Nephron progenitor cell (in vitro differentiated cells): ENCODE data around the gene PCMT1.

ENCODE experiments used
- DNase-seq: peaks from one replicate; pipeline ENCODE4 v3.0.0; 2021
- H3K27ac Mint-ChIP-seq: 2 replicates; pipeline ENCODE4 v1.8.0; 2021; ENCODE audit warnings: mild to moderate bottlenecking, moderate library complexity, mixed read lengths
- H3K27me3 Mint-ChIP-seq: 2 replicates; pipeline ENCODE4 v1.8.0; 2021; ENCODE audit warnings: mild to moderate bottlenecking, low read depth, mixed read lengths; ENCODE audit not compliant: poor library complexity
- H3K36me3 Mint-ChIP-seq: 2 replicates; pipeline ENCODE4 v1.8.0; 2021; ENCODE audit warnings: low read depth, mixed read lengths
- H3K4me1 Mint-ChIP-seq: 2 replicates; pipeline ENCODE4 v1.8.0; 2021; ENCODE audit warnings: mixed read lengths
- H3K4me3 Mint-ChIP-seq: 2 replicates; pipeline ENCODE4 v1.8.0; 2021; ENCODE audit warnings: mild to moderate bottlenecking, moderate library complexity, mixed read lengths
- H3K9me3 Mint-ChIP-seq: 2 replicates; pipeline ENCODE4 v1.8.0; 2021; ENCODE audit warnings: mild to moderate bottlenecking, moderate library complexity, mixed read lengths
- CTCF ChIP-seq: fragments of 200-600 bp; sonication (generic); IDR thresholded peaks from 2 replicates; pipeline ENCODE4 v1.5.0; 2021; ENCODE audit warnings: antibody characterized with exemption

The PCMT1 gene

GRCh38 chr6:149855741-149856140 is 106.2 kb downstream of the PCMT1 start:
- Mint-ChIP-seq H3K27me3 (peaks cover 17% of the 10 kb centered on the region), H3K4me3 (no peak overlapping the region), H3K36me3 (no peaks in the 10 kb centered on the region), H3K9me3 (no peaks in the 10 kb centered on the region), H3K4me1 (peaks cover 25% of the 10 kb centered on the region), H3K27ac (no peak overlapping the region)
- DNase-seq: no peak
- TF ChIP-seq CTCF: no peak

GRCh38 chr6:149856256-149856994 is 106.9 kb downstream of the PCMT1 start:
- TF ChIP-seq CTCF: no peak
- Mint-ChIP-seq H3K4me1 (peaks cover 32% of the 10 kb centered on the region), H3K27me3 (peaks cover 24% of the 10 kb centered on the region), H3K27ac (no peak overlapping the region), H3K9me3 (no peaks in the 10 kb centered on the region), H3K36me3 (no peaks in the 10 kb centered on the region), H3K4me3 (no peak overlapping the region)
- no peak for DNase-seq

- Mint-ChIP-seq H3K4me1 (peaks cover 41% of the 10 kb centered on the region), H3K9me3 (no peaks in the 10 kb centered on the region), H3K27ac (no peak overlapping the region), H3K27me3 (peaks cover 35% of the 10 kb centered on the region), H3K4me3 (no peak overlapping the region), H3K36me3 (no peaks in the 10 kb centered on the region)
- no peak for DNase-seq
- no peak for TF ChIP-seq CTCF
Observed at GRCh38 chr6:149857541-149857940, 108.0 kb downstream of the PCMT1 start.

- no peak for DNase-seq
- TF ChIP-seq CTCF: no peak
- Mint-ChIP-seq H3K4me3 (no peak overlapping the region), H3K4me1 (peaks cover 47% of the 10 kb centered on the region), H3K27me3 (peaks cover 39% of the 10 kb centered on the region), H3K9me3 (no peaks in the 10 kb centered on the region), H3K36me3 (no peaks in the 10 kb centered on the region), H3K27ac (no peak overlapping the region)
Observed at GRCh38 chr6:149859368-149859767, 109.8 kb downstream of the PCMT1 start.

GRCh38 chr6:149859938-149860337 is 110.4 kb downstream of the PCMT1 start:
- H3K9me3 Mint-ChIP-seq: no peaks in the 10 kb centered on the region
- DNase-seq: no peak
- peaks cover 43% of the 10 kb centered on the region for H3K4me1 Mint-ChIP-seq
- TF ChIP-seq CTCF: no peak
- no peaks in the 10 kb centered on the region for H3K36me3 Mint-ChIP-seq
- no peak overlapping the region for H3K4me3 Mint-ChIP-seq
- H3K27ac Mint-ChIP-seq: no peak overlapping the region
- H3K27me3 Mint-ChIP-seq: peaks cover 34% of the 10 kb centered on the region

GRCh38 chr6:149860513-149860833 is 110.9 kb downstream of the PCMT1 start:
- Mint-ChIP-seq H3K27me3 (peaks cover 36% of the 10 kb centered on the region), H3K4me1 (peaks cover 38% of the 10 kb centered on the region), H3K27ac (no peak overlapping the region), H3K9me3 (no peaks in the 10 kb centered on the region), H3K4me3 (peak overlapping the region; percentile 5), H3K36me3 (no peaks in the 10 kb centered on the region)
- no peak for DNase-seq
- no peak for TF ChIP-seq CTCF
